Inflammatory macrophage treated with lipopolysaccharide for 4 hours (primary cell): Measurements from ENCODE around the gene RFX2.

Experiments used
- DNase-seq: peaks from one replicate; pipeline ENCODE4 v3.0.0-alpha.2; 2020

The RFX2 gene

DNA sequence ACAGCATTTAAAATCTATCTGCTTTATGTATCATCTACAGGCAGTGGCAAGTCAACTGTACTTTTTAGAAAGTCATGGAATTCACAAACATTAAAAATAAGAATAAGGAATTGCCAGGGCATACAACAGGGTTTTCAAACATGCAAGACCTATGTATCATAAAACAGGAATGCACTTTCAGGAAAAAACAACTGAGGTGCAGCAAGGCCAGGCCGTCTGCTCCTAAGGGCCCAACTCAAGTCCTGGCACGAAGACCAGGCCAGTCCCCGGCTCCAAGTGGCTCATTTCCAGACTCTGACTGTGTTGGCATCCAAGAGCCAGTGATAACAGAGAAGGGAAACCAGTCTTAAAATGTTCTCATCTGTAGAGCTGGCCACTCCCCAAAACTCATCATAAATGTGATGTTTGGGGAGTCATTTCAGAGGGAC is 7.1 kb downstream of the RFX2 start:
- no peak for DNase-seq

DNA sequence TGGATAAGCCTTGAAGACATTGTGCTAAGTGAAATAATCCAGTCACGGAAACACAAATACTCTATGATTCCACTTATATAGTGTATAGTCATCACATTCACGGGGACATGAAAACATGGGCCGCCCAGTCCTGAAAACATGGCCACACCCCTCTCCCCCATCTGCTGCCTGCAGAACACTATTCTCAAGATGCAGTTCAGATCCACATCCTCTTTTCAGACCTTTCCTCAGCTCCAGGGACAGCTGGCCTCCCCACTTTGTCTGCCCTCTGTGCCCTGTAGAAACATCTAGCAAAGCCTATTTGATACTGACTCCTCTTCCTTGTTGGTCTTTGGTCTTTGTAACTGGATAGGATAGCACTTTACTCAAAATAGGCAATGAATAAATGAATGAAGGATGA is 8.3 kb downstream of the RFX2 start:
- no peak for DNase-seq

DNA sequence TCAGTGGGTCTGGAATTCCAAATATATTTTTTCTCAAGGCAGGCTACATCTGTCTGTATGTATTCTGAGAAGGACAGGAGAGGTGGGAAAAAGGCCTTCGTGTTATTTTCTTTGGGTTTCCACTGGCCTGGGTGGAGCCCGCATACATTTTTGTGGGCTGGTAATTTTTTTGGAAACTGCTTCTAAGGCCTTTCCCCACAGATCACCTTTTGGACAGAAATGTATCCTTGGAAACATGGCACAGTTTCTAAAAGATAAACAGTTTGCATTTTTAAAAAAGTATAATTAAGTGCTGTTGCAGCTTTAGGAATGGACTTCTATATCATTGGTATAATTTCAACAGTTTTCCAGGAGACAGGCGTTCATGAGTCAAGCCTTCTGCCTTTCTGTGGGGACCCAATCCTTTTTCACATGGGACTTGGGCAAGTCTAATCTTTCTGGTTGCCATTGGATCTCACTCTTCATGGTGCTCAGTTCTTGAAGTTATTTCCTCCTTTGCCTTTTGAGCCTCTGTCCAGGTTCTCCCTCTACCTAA is 8.9 kb downstream of the RFX2 start:
- DNase-seq: no peak

DNA sequence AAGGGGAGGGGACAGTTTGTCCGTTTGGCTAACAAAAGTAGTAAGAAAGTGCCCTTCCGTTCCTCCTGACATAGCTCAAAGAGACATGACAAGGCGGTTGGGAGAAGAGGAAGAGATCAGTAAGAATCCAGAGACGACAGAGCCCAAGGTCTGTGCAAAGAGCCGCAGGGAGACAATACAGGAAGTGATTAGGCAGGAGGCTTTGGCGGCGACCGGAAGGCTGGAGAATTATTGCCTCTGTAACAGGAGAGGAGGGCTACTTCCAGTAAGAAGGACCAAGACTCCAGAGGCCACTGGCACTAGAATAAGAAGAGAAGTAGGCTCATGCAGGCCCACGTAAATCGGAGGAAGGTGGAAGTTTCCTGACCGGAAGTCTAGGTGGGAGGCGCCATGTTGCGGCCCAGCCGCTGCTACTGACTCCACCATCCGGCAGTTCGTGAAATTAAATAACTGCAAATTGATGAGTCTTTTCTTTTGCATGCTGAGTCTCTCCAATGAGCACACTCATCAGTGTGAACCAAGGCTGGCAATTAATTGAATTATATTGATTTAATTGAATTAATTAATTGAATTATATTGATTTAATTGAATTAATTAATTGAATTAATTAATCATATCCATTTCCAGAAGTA is 9.9 kb downstream of the RFX2 start:
- DNase-seq: peak; percentile 81

DNA sequence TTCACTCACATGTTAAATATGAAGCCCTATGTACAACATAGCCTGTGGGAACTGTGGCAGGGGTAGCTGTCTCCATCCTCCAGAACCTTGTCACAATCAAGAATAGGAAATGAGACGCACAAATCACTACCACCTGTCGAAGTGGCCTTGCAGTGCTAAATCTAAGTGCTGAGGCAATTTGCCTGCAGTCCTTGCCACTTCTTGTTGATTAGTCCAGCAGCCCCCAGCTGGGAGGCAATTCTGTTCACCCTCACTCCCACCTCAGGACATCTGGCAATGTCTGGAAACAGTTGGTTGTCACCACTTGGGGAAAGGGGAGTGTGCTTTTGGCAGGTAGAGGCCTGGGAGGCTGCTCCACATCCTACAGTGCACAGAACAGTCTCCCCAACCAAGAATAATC is 10.7 kb downstream of the RFX2 start:
- DNase-seq: no peak

DNA sequence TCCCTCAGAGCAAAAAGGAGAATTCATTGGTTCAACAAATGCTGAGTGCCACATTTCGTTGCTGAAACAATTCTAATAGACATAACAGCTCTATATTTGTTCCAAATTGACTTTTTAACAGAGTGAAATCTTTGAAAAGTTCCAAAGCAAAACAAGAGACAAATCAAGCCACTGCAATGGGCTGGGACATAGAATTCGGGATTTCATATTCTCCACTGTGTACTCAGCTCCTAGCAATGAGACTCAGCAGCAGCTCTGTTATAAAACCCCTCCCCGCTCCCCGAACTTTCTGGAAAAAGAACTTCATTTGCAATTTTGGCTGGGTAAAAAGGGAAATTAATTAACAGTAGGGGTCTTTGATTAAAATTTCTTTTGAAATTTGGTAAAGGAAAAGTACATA is 11.3 kb downstream of the RFX2 start:
- DNase-seq: no peak

DNA sequence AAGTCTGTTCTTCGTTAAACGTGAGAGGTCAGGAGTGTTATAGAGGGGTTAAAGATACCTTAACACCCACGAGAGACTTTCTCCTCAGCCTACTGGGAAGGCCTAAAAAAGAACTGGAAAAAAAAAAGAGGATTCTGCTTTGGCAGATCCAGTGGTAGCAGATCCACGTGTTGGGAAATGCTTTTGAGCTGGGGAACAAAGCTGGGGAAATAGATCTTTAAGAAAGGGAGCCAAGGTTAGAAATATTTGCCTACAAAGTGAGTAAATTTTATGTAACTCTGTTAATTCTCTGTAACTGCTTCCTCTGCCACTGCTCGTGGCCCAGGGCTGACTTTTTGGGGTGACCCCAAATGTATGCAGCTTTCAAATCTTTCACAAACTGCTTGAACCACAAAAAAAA is 11.7 kb downstream of the RFX2 start:
- DNase-seq: no peak

DNA sequence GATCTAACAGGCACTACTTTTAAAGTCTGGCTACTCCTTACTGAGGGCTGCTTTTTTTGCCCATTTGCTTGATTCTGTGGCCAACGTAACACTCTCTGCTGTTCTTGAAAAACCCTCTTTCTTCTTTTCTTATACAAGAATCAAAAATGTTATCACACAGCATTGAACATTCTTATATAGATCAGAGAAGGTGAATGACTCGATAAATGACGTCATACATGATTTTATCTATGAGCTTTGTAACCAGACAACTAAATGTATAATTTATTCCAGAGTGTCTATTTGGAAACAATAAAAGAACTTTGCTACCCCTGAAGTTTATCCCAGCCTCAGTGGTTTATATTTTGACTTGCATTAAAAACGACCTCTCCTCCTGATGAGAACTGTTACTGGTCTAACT is 12.4 kb downstream of the RFX2 start:
- no peak for DNase-seq

DNA sequence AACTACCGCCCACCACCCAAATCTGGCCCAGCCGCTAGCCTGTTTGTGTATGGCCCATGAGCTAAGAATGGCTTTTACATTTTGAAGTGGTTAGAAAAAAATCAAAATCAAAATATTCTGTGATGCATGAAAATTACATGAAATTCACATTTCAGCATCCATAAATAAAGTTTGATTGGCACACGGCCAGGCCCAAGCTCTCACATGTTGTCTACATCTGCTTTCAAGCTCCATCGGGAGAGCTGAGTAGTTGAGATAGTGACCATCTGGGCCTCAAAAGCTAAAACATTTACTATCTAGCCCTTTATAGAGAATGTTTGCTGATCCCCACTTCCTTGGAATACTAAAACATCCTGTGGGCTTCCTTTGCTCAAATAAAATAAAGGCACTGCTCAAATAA is 14.5 kb downstream of the RFX2 start:
- no peak for DNase-seq

DNA sequence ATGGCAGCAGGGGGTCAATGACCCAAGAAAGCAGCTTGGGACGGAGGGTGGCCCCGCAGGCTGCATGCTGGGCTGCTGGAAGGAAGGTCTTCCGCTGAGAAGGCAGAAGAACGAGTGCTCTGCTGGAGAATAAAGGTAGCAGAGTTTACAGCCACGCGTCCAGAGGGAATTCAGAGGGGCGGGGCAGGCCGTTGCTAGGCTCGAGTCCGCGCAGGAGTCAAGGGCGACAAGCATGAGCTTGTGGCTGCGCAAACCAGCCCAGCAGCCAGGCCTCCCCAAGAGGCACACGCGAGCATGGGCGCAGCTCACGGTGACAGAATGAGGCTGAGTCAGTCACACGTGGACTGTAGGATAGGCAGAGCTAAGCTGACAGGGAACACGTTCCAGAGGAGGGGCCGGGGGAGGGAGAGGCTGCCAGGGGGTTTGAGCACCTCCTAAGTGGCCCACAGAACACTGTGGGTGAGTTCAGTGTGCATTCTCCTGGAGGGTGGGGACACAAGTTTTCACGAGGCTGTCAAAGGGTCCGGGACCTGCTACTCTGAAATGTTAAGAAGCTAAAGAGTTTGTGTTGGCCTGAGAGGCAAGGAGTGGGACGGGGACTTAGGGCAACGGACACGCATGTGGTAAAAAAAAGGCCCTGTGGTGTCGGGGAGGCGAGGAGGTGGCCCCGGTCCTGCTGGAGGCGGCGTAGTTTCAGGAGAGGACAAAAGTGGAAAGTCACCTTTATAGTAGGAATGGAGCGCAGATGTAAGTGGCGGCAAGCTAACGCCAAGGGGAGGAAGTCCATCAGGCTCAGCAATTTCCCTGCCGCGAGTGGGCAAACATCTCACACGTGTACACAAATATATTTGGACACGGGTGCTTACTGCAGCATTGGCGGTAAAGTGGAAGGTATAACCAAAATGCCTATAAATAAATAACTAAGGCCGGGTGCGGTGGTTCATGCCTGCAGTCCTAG is 17.7 kb downstream of the RFX2 start:
- DNase-seq: peak; percentile 32

DNA sequence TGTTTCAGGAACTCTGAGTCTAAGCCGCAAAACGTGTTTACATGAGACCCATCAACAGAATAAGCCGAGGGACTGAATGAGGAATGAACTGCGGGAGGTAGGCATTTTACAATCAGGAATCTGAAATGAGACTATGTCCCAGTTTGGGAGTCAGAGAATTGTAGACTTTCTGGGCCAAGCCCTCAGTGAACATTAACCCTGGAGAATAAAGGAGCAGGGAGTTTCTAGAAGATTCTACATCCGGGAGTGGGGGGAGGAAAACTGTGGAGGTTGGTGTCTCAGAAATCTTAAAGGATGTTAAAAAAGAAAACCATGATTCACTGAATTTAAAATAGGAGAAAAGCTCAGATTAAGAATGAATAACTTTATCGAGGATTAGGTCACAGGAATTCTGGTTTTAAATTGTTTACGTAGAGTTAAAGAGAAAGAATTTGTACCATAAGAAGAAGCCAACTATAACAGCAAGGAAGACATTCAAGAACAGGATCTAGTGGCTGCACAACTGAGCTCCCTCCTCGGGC is 18.5 kb downstream of the RFX2 start:
- no peak for DNase-seq

DNA sequence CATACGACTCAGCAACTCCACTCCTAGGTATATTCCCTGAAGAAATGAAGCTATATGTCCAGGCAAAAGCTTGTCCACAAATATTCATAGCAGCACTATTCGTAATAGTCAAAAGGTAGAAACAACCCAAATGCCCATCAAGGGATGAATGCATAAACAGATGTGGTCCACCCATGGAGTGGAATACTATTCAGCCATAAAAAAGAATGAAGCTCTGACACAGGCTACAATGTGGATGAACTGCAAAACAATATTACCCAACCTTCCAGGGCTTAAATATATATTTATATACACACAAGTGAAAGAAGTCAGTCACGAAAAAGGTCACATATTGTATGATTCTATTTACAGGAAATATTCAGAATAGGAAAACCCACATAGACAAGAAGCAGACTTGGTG is 19.7 kb downstream of the RFX2 start:
- no peak for DNase-seq

DNA sequence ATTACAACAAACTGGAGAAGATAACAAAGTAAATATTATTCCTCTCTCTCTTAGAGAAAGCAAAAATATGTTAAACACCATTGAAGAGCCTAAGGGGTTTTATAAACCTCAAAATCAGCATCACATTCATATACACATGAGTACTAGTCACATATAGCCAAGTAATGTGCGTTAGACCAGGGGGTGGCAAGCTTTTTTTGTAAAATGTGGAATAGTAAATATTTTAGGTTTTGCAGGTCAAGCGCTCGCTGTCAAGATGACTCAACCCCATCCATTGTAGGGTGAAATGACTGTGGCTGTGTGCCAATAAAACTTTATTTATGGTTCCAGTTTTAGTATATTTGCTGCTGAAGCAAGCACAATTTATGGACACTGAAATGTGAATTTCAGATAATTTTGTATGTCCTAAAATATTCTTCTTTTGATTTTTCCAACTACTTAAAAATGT is 21.7 kb downstream of the RFX2 start:
- peak; percentile 54 for DNase-seq

DNA sequence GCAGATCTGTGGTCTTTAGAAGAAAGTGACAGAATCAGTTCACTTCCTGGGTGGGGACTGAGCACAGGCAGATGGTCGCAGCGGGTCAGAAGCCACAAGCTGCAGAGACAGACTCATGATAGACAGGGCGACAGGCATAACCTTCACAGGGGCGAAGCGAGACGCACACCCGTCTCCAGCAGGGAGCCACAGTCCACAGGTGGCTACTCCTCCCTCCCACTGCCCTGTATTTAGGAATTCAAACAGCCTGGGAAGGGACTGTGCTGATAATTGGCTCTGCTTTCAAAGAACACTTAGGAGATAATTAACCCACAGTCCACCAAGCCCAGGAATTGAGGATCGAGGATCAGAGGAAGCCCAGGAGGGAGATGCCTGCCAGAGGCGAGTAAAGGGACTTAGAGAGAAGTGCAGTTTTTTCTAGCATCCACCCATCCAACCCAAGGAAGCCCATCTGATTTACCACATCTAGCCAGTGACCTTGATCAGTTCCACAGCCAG is 23.2 kb downstream of the RFX2 start:
- DNase-seq: no peak

DNA sequence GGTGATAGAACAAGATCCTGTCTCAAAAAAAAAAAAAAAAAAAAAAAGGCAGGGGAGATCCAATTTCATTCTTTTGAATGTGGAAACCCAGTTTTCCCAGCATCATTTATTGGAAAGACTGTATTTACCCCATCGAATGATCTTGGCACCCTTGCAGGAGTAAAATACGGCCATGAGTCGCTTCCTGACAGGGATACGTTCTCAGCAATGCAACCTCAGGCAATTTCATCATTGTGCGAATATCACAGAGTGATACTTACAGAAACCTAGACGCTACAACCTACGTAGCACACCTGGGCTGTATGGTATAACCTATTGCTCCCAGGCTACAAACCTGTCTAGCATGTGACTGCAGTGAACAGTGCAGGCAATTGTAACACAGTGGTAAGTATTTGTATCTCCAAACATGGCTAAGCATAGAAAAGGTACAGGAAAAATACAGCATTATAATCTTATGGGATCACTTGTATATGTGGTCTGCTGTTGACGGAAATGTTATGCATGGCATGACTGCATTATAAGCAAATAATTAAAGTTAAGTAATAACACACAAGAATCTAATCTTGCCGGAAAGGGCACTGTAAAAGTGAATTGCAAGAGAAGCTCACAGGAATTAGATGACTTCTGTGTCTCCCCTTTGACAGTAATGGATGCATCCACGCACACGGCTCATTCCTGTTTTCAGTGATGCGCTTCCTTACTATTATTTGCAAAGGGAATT is 24.1 kb downstream of the RFX2 start:
- DNase-seq: no peak

DNA sequence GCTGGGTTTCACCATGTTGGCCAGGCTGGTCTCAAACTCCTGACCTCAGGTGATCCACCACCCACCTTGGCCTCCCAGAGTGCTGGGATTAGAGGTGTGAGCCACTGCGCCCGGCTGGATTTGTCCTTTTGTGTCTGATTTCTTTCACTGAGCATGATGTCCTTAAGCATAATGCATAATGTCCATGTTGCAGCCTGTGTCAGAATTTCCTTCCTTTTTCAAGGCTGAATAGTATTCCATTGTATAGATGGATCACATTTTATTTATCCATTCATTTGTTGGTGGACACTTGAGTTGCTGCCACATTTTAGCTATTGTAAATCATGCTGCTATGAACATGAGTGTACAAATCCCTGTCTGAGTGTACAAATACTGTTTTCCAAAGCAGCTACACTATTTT is 25.5 kb downstream of the RFX2 start:
- DNase-seq: no peak

DNA sequence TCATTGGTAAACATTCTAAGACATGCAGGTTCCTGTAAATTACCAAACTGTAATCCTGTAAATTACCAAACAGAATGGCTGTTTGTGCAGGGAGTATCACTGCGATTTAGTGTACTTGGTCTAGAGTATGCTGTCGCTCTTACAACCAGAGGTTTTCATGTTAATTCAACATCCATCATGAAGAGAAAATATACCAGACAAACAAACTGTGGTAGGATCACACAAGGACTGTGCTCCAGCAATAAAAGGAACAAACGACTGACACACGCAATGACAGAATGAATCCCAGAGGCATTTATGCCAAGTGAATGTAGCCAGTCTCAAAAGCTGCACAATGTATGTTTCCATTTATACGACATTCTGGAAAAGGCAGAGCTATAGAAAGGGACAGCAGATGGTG is 31.2 kb downstream of the RFX2 start:
- DNase-seq: no peak

DNA sequence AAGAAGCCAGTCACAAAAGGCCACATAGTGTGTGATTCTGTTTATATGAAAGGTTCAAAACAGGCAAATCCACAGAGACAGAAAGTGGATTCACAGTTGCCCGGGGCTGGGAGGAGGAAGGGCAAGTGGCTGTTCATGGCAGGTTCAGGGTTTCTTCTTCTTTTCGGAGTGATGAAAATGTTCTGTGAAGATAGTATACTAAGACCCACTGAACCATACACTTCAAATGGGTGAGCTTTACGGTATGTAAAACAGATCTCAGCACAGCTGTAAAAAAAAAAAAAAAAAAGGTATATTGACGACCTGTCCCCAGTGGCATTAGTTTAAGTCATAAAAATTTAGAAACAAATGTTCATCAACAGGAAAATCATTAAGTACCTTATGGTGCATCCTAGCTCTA is 32.2 kb downstream of the RFX2 start:
- DNase-seq: no peak

DNA sequence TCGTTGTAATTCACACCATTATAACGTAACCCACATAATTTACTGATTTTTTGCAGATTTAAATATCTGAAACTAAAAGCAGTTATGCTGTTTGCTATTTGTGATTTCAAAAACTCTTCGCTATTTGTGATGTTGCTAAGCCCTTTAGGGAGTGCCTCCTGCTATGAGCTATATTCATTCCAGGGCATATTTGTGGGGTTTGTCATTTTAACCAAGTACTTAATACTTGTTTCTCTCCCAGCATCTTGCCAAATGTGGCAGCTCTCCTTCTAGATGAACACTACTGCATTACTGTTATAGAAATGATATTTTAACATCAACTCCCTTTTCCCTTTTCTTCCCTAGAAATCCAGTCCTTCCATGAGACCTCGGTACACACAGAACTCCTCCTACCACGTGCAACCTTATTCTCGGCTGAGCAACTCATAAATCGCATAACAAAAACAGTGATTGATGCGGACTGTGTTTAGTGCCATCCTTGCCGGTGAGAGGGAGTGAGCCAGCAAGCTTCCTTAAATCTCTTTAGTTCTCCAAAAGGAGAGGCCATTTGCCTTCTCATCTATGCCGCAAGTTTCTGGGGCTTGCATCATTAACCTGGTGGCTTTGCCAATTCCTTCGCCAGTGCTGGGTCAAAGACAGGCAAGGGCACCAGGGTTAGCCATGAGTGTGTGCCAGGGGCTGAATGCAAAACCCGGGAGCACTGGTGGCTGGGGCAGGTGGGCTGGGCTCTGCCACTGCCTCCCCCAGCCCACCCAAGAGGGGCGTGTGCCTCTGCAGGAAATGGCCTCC is 33.4 kb downstream of the RFX2 start:
- peak; percentile 66 for DNase-seq

DNA sequence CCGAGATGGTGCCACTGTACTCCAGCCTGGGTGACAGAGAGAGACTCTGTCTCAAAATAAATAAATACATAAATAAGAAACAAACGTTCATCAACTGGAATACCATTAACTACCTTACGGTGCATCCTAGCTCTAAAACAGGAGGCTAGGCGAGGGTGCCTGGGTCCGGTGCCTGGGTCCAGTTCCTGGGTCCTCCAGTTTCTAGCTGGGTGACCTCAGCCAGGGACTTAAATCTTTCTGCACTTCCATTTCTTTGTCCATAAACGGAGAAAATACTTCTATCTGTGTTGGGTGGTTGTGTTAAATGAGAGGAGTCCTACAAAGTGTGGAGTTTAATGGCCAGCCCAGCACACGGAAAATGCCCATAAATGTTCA is 34.0 kb downstream of the RFX2 start:
- DNase-seq: no peak

DNA sequence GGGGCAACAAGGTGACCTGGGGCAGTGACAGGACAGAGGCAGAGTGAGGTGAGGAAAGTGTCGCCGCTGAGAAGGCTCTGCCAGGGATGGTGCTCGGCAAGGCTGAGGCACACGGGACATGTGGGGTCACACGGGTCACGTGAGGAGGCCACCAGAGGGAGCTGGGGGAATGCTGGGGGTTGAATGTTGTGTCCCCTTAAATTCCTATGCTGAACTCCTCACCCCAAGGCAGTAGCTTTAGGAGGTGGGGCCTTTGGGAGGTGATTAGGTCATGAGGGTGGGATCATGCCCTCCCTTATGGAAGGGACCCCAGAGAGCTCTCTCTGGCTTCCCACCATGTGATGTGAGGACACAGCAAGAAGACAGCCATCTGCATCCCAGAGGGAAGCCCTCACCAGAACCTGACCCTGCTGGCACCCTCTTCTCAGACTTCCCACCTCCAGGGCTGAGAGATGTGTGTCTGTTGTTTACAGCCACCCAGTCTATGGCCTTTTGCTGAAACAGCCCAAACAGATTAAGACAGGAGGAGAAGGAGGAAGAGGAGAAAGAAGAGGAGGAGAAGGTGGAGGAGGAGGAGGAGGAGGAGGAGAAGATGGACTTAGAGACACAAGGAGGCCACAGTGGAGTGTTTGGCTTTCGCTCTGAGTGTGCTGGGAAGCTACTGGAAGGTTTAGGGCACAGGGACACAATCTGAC is 35.4 kb downstream of the RFX2 start:
- DNase-seq: no peak
